SW480 (cell line): Measurements from ENCODE around the gene CAVIN2.

Source experiments
- DNase-seq: peaks from one replicate; pipeline ENCODE4 v3.0.0-alpha.2; 2016; ENCODE audit warnings: low spot score

The CAVIN2 gene

GRCh38 chr2:191864628-191865374 lies 17.9 kb upstream of the CAVIN2 start:
- DNase-seq: no peak

DNA sequence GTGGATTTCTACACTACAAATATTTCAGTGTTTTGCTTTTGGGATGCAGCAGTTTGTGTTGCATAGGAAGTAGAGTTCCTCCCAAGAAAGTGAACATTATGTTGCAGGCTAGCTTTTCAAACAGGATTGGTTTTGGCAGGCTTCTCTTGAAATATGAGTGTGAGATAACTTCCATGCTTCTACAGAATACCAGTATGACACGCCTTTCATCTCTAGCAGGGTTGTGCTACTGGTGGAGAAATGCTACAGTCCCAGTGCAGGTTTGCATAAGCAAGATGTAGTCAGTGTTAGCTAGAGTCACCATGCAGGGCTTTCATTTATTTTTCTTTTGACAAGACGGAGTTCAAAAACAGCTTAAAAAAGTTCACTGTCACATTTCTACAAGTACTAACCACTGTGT lies 17.1 kb upstream of the CAVIN2 start:
- no peak for DNase-seq

- no peak for DNase-seq
These were observed 15.4 kb upstream of the CAVIN2 start for GRCh38 chr2:191862156-191862775.

- no peak for DNase-seq
These were observed 14.0 kb upstream of the CAVIN2 start for GRCh38 chr2:191860760-191861466.

DNA sequence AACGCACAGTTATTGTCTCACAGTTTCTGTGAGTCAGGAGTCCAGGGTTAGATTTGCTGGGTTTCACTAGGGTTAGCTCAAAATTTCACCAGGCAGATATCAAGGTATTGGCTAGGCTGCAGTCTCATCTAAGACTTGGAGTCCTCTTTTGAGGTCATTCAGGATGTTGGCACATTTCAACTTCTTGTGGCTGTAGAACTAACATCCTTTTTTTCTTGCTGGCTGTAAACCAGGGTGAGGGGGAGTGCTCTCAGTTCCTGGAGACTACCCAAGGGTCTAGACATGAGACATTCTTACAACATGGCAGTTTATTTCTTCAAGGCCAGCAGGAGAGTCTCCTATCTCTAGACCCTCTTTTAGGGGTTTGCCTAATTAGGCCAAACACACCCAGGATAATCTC lies 12.8 kb upstream of the CAVIN2 start:
- no peak for DNase-seq

DNA sequence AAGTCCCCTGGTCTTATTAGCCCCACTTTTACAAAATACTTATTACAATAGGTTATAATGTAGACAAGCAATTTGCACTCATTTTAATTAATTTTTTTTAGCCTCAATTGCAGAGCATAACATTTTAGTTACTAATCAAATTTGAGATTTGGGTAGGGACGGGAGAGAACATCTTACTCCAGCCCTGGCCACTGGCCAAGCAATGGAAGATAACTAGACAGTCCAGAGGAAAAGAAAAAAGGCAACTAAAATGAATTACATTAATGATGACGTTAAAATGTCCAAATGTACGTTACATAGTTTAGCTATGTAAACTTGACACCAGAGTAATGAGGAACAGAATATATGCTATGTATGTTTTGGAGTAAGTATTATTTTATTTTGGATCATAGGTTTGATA lies 11.0 kb upstream of the CAVIN2 start:
- DNase-seq: no peak

DNA sequence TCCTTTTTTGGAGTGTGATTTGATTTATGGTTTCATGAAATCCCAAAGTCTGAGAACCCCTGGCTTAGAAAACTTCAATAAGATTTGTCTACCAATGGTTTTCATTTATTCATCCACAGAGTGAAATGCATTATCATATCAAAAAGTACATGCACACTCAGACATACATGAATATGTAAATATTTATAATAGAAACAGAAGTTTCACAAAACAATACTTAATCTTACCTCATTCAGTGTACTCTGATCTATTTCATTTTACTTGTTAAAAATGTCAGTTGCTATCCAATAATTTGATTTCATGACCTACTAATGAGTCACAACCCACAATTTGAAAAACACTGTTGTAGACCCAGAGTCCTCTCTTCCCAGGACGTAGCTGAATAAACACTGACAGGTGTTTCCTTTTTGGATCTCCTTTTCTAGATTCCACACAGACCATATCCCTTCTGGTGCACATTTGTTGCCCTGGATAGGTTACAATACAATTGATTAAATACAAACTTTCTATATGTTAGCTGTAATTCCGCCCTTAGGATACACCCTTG lies 10.4 kb upstream of the CAVIN2 start:
- DNase-seq: no peak

DNA sequence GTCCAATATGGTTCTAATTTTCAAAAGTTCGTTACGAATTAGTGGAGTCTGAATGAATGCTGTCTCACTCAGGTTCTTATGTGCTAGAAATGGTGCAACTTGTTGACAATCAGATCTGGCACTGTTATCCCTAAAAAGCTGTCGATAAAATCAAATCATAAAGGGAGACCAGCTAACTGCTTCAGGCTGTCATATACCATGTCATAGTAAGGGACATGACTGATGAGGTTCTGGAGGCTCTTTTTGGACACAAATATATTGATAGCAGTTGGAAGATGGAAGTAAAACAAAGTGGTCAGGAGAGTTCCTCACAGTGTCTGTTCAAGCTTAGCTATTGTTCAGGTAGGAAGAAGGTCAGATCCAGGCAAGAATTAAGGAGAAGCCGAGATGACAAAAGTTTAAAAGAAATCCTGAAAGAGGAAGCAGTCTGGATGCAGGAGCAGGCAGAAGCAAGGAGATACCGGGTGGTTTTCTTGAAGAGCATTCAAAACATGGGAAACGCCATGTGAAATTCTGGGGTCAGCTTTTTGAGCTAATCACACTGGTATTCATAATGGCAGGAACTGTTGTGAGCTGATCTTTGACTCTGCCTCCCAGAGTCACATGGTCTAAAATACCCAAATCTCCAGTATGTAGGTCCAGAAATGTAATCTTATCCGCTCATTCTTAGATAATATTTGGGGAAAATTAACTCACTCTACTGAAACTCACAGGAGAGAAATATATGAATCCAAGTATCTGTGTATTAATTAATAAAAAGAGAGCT lies 9.4 kb upstream of the CAVIN2 start:
- no peak for DNase-seq

DNA sequence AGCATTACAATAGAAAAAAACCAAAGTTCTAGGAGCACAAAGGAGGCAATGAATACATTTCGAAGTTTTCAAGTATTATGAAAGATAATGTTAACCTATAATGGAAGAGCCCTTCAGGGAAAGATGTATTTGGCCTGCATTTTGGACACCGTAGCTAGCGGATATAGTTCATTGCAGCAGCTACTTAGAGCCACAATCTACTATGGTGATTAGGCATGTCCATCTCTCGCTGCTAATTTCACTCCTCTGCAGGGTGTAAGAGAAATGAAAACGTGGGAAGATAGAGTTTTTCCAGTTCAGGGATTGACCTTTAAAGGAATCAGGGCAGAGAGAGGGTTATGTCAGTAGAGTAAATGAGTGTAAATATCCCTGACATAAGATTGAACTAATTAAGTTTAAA lies 8.5 kb upstream of the CAVIN2 start:
- DNase-seq: no peak

- no peak for DNase-seq
These were observed 7.8 kb upstream of the CAVIN2 start for GRCh38 chr2:191854382-191855372.

DNA sequence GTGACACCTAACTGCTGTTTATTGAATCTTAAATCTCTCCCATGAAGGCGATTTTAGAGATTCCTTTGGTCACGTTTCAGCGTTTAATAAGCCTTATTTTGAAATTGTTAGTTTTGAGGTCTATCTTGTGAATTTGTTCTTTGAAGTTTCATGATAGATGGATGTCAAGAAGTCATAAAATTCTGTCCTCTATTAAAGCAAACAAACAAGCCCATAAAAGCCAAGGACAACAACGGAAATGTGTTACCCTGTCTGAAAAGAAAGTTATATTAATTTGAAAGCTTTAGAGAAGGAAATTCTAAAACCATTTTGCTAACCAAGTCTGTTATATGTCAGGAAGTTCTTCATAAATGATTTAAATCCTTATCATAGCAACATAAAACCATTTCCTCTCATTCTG lies 7.0 kb upstream of the CAVIN2 start:
- no peak for DNase-seq

DNA sequence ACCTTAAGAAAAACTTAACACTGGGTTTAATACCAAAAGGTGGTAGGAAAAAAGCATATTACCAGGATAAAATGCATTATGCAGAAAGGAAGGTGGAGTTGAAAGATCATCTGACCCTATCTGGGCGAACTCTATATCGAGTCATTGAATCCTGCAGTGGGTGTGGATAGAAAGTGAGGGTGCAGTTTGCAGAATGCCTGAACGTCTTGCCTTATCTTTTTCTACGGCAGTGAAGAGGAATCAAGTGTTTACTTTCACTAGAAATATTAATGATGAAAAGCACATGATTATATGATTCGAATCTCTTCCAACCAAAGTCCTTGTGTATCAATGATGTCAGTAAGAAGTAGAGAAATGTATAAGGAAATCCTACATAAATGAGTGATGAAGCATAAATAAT lies 4.3 kb upstream of the CAVIN2 start:
- no peak for DNase-seq

DNA sequence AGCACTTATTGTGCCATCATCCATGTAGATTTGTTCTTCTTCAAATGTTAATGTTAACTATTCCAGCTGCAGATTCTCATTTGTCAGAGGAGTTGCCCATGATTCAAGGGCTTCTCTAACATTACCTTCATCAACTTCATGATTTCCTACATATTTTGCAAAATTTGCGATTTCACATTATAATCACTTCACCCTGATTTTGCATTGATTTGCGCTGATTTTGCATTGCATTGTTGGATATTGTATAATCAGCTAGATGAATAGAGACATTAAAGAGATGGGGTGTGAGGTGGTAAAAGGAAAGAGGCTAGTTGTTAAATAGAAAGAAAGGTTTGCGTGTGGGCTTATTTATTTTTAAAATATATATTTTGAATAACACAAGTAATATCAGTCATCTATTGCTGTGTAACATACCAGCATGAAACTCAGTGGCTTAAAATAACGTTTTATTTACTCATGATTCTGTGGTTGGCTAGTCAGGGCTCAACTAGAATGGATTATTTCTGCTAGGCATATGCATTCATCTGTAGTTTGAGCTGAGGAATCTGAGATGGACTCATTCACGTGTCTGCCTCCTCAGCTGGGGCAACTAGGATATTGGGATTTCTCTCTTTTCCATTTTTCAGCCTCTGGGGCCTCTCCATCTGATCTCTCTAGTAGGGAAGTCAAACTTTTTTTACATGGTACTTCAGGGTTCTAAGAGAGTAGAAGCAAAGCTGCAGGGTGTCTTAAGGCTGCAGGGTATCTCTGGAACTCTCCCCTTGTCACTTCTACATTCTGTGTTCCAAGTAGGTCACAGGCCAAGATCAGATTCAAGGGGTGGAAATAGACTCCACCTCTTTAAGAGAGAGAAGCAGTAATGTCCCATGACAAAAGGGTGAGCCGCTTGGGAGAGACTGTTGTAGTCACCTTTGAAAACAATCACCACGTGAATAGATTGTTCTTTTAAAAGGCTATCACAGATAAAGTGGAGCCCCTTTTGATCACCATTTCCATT lies 2.2 kb upstream of the CAVIN2 start:
- DNase-seq: no peak

DNA sequence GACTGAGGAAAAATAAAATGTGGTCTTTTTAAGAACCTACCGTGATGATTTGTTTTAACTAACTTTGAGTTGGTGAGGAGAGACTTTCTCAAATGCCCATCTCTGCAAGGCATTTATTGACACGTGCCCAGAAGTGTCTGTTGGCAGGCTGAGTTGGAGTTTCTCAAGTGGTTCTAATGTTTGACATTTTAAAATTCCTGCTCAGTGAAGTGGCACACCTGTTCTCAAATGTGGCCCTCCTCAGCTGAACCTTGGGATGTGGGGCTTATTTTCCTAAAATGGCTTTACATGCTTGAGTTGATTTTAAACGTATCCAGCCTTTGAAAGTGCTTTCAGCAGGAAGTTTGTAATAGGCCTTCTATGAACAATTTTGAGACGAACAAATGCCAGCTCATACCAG lies 876 bp upstream of the CAVIN2 start:
- DNase-seq: no peak

GRCh38 chr2:191845876-191846514 lies 893 bp downstream of the CAVIN2 start:
- no peak for DNase-seq

DNA sequence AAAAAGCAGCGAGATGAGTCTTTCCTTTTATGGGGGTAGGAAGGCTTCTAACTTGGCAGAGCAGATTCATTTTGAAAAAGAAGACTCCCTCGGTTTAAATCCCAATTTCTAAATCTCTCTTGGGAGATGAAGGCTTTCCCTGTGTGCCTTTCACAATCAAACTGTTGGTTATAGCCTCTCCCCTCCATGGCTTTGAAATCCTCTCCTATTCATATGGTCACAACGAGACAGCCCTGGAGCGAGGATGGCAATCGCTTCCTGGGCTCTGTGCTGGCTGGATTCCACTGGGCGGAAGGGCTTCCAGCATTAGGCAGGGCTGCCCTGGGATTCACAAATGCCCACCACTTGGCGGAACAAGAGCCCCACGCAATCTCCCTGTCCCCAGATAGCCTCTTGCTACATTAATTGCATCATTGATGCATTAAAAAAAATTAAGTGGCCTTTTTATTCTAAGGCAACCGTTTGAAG lies 1.6 kb downstream of the CAVIN2 start:
- no peak for DNase-seq

- DNase-seq: no peak
These were observed 2.2 kb downstream of the CAVIN2 start for GRCh38 chr2:191844706-191845105.

- DNase-seq: no peak
These were observed 6.0 kb downstream of the CAVIN2 start for GRCh38 chr2:191840921-191841320.
